ENCODE data around the gene IGLON5.
A peak's percentile ranks its signal among the peaks of the same experiment; 100 is the strongest.

The IGLON5 gene

DNA sequence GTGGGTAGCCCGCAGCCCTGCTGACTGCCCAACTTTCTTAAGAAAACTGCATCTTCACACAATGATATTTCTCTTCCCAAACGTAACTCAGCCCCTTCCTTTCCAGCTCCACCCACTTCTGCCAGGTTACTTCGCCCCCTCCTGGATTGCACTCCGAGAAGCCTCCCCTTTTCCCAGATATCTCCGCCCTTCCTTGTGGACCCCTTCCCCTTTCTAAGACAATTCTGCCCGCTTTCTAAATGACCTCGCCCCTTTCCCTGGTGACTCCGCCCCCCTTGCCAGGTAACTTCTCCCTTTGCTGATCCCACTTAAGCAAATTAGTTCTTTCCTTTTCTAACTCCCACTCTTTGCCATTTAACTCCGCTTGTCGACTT lies 27.9 kb downstream of the IGLON5 start:
- peaks cover 17% of the 10 kb centered on the region for H3K4me1 ChIP-seq (ENCODE audit: insufficient read depth, low read length)
- H3K9ac ChIP-seq (ENCODE audit: low read depth, low read length), result peak overlapping the region; percentile 68
- no peaks in the 10 kb centered on the region for H3K36me3 ChIP-seq (ENCODE audit: insufficient read depth, low read length)
- H3K9me3 ChIP-seq (ENCODE audit: control insufficient read depth, insufficient read depth, low read length), result no peaks in the 10 kb centered on the region

DNA sequence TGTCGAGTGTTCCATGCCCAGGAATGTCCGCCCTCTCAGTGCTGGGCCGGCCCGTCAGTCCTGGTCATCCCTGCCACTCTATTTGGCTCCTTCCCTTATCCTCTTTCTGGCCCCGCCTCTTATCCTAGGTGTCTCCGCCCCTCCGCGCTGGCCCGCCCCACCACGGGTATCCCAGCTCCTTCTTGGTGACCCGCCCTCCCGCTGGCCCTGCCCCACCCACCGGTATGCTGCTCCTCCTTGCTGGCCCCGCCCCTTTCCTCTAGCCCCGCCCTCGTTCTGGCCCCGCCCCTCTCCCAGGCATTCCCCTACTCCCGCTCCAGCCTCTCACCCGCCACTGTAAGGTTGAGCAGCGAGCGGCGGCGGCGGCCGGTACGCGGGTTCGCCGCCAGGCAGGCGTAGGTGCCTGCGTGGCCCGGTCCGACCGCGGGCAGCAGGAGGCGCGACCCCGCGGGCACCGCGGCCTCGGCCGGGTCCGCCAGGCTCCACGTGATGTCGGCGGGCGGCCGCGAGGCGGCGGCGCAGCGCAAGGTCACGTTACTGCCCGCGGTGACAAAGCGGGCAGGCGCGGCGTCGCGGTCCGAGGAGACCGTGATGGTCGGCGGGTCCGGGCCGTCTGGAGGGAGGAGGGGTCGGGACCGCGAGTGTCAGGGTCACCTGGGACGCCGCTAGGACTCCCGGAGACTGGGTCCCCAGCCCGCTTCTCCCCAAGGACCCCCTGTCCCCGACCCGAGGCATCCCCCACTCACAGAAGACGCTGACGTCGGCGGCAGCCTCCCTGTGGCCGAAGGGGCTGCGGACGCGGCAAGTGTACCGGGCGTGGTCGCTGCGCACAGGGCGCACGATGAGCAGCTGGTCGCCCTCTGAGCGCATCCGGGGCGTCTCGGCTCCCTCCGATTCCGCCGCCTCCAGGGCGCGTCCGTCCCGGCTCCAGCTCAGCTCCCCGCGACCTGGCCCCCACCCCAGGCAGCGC lies 28.5 kb downstream of the IGLON5 start:
- peaks cover 17% of the 10 kb centered on the region for H3K4me1 ChIP-seq (ENCODE audit: insufficient read depth, low read length)
- H3K36me3 ChIP-seq (ENCODE audit: insufficient read depth, low read length), result no peaks in the 10 kb centered on the region
- H3K9ac ChIP-seq (ENCODE audit: low read depth, low read length), result peak overlapping the region; percentile 68
- no peaks in the 10 kb centered on the region for H3K9me3 ChIP-seq (ENCODE audit: control insufficient read depth, insufficient read depth, low read length)

DNA sequence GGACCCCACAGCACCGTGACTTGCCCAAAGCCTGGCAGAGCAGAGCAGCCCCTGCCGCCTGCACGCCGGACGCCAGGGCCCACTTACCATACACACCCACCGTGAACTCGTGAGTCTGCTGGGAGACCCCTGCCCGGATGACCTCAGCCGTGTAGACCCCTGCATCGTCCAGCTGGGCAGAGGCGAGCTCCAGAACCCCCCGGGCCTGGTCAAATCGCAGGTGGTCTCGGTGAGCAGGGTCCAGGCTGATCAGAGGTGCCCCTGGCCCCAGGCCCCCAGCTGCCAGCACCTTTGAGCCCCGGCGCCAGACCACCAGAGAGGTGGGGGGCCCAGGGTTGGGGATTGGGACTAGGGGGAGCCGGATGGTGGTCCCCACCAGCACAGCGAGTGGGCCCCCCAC lies 29.6 kb downstream of the IGLON5 start:
- peaks cover 17% of the 10 kb centered on the region for H3K4me1 ChIP-seq (ENCODE audit: insufficient read depth, low read length)
- no peak overlapping the region for H3K9ac ChIP-seq (ENCODE audit: low read depth, low read length)
- H3K36me3 ChIP-seq (ENCODE audit: insufficient read depth, low read length), result no peaks in the 10 kb centered on the region
- H3K9me3 ChIP-seq (ENCODE audit: control insufficient read depth, insufficient read depth, low read length), result no peaks in the 10 kb centered on the region

DNA sequence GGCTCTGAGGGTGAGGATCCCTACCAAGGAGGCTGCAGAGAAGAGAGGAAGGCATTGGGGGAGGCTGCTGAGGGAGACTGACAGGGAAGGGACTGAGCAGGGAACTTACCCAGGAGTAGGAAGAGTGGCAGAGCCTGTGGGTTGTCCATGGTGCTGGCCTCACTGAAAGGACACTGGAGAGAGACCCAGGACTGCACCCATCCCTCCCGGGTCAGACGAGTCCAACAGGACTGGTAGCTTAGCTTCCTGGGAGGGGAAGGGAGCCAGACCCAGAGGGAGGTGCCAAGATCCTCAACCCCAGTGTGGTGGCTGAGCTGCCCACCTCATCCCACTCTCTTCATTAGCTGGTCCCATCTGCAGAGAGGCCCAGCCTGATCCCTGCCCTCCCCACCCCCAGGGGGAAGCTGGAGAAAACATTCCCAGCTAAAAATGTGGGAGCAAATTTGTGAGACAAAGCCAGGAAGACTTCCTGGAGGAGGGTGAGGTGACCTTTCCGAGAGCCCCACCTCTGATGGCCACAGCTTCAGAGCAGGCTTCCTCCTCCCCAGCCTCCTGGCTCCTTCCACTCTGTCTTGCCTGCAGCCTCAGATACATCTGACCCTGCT lies 30.6 kb downstream of the IGLON5 start, which contains the start of gene VSIG10L:
Gene VSIG10L (minus strand): TSS at position 164 of the 605 bp plus-strand sequence. CDS start 15 bp downstream, at position 149.
- Histone ChIP-seq H3K4me1 (ENCODE audit: insufficient read depth, low read length) (peaks cover 17% of the 10 kb centered on the region), H3K9me3 (ENCODE audit: control insufficient read depth, insufficient read depth, low read length) (no peaks in the 10 kb centered on the region), H3K36me3 (ENCODE audit: insufficient read depth, low read length) (no peaks in the 10 kb centered on the region), H3K9ac (ENCODE audit: low read depth, low read length) (no peak within 1 kb of the TSS)

DNA sequence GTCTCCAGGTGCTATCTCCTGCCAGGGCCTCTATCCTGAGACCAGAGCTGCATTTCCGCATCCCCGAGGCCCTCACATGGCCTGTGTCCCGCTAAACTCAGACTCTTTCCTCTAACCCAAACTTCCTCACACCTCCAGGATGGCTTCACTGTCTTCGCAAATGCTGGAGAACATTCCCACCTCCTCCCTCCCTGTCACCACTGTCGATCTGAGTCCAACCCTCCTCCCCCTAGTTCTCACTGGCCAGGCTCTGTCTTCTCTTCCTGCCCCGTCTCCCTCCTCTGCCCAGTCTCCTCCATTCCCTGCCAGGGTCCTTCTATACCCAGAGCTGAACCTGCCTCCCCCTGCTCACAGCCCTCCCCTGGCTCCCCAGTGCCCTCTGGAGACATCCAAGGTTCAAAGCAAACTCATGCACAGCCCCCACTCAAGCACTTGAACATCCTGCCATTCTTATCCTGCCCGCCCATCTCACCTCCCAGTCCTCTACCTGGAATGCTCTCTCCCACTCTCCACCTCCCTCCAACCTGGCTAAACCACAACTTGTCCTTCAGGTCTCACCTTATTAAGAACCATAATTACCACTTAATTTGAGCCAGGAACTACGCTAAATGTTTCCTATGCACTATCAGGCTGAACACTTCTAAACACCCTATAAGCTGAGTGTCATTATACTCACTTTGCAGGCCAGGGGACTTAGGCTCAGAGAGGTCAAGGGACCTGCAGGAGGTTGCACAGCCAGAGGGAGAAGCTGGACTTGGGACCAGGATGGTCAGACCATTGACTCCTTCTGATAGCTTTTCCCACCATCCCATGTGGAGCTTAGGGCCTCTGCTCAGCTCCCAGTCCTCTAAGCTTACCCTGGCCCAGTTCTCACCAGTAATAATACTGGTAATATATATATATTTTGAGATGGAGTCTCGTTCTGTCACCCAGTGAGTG lies 31.5 kb downstream of the IGLON5 start:
- Histone ChIP-seq H3K4me1 (ENCODE audit: insufficient read depth, low read length) (peaks cover 17% of the 10 kb centered on the region), H3K9ac (ENCODE audit: low read depth, low read length) (no peak overlapping the region), H3K36me3 (ENCODE audit: insufficient read depth, low read length) (no peaks in the 10 kb centered on the region), H3K9me3 (ENCODE audit: control insufficient read depth, insufficient read depth, low read length) (no peaks in the 10 kb centered on the region)

DNA sequence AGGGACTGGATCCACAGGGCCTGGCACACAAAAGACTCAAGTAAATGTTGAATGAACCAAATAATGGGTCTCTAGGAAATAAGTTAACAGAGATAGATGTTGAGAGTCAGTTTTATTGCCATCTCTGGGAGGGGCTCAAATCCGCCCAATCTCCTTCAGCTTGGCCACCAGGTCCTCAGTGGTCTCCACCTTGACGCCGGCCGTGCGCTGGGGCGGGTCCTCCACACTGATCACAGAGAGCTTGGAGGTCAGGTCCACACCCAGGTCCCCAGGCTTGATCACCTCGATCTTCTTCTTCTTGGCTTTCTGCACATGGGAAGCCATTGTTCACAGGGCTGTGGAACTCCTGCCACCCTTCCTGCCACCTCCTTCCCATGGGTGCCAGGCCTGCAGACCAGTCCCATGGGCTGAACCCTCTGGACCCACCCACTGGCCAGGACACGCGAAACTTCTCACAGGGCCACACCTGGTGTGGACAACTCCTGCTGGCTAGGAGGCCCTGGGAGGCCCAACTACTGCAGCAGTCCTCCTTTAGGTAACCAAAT lies 33.7 kb downstream of the IGLON5 start:
- no peaks in the 10 kb centered on the region for H3K9me3 ChIP-seq (ENCODE audit: control insufficient read depth, insufficient read depth, low read length)
- H3K4me1 ChIP-seq (ENCODE audit: insufficient read depth, low read length), result peaks cover 13% of the 10 kb centered on the region
- H3K36me3 ChIP-seq (ENCODE audit: insufficient read depth, low read length), result peaks cover 3% of the 10 kb centered on the region
- H3K9ac ChIP-seq (ENCODE audit: low read depth, low read length), result no peak overlapping the region

DNA sequence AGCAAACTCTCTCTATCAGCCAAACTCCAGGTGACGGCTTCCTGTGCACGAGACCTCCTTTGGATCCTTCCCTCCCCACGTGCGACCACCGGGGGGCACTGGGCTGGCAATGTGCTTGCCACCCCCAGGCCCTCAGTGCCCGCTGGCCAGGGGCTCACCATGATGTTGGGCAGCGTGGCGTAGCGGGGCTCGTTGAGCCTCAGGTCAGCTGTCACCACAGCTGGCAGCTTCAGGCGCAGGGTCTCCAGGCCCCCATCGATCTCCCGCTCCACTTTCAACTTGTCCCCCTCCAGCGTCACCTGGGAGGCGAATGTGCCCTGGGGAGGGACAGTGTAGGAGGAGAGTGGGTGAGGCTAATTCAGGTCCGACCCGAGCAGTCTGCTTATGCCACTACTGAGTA lies 35.3 kb downstream of the IGLON5 start:
- Histone ChIP-seq H3K9me3 (ENCODE audit: control insufficient read depth, insufficient read depth, low read length) (no peaks in the 10 kb centered on the region), H3K4me1 (ENCODE audit: insufficient read depth, low read length) (peaks cover 10% of the 10 kb centered on the region), H3K36me3 (ENCODE audit: insufficient read depth, low read length) (peaks cover 6% of the 10 kb centered on the region), H3K9ac (ENCODE audit: low read depth, low read length) (no peak overlapping the region)

DNA sequence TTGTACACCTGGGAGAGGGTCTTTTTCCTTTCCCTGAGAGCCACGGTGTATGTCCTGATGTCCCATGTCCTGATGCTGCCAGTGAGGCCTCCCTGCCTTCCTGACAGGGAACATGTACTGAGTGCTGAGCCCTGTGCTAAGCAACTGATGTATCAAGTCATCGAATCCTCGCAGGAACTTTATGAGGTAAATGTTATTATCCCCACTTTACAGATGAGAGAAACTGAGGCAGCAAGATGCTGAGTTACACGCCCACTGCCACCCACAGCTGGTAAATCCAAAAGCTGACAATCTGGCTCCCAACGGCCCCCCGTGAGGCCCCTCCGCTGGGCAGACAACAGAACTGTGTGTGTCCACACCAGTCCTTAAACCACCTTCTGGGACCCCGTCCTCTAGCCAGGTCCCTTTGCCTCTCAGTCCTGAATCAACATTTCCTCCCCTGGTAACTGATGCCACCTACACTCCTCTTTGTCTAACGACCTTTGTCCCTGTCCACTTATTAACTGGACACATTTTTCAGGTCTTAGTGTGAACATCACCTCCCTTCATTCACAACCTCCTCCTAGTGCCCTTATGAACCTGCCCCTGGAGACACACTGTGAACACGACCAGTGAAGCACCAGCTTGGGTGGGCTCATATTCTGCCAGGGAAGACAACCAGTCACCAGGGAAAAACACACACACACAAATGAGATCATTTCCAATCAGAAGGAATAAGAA lies 35.9 kb downstream of the IGLON5 start:
- Histone ChIP-seq H3K9ac (ENCODE audit: low read depth, low read length) (no peak overlapping the region), H3K9me3 (ENCODE audit: control insufficient read depth, insufficient read depth, low read length) (no peaks in the 10 kb centered on the region), H3K36me3 (ENCODE audit: insufficient read depth, low read length) (peaks cover 6% of the 10 kb centered on the region), H3K4me1 (ENCODE audit: insufficient read depth, low read length) (peaks cover 4% of the 10 kb centered on the region; the same call in 1 of the 2 replicates)

DNA sequence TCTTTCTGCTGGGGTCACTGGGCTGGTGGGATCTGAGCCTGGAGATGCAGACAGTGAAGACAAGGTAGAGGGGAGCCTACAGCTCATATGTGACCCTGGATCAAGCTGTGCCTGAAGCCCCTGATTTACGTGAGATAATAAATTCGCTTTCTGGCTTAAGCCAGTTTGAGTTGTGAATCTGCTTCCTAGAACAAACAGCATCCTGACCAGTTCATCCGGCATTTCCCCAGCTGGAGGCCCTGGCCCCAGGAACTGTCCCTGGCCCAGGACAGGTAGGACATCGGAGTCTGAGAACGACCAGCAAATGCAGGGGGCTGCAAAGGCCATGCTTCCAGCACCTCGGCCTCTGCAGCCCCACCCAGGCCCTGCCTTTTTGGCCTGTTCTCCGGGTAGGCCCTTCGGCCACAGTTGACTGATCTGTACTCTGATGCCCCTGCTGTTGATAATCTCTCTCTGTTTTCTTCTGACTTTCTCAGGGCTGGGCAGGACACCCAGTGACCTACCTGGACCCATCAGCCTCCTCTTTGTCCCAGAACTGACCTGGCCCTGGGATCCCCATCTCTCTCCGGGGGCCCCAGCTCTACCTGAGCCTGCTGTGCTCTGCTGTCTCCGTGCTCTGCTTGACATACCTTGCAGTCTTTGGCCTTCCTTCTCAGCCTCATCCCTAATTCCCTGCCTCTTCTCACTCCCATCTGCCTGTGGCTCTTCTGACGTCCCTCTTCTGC lies 40.0 kb downstream of the IGLON5 start:
- peaks cover 6% of the 10 kb centered on the region for H3K36me3 ChIP-seq (ENCODE audit: insufficient read depth, low read length)
- H3K9me3 ChIP-seq (ENCODE audit: control insufficient read depth, insufficient read depth, low read length), result no peaks in the 10 kb centered on the region
- no peak overlapping the region for H3K9ac ChIP-seq (ENCODE audit: low read depth, low read length)
- H3K4me1 ChIP-seq (ENCODE audit: insufficient read depth, low read length), result peaks cover 9% of the 10 kb centered on the region; the same call in 1 of the 2 replicates

DNA sequence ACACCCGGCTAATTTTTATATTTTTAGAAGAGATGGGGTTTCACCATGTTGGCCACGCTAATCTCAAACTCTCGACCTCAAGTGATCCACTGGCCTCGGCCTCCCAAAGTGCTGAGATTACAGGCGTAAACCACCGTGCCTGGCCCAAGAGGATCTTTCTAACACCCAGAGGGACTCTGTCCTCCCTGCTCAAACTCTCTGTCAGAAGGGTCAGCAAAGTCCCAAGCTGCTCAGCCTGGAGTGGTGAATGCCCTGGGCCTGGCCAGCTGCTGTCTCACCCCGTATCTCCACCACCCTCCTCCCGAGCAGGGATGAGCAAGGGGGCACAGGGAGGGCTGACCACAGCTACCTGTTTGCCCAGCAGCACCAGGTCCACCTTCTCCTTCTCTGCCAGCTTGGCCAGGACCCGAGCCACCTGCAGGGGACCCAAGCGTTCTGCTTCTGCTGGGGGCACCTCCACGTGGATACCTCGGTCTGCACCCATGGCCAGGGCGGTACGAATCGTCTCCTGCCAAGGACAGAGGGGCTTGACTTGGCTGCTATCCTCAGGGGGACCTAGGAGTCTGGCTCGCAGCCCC lies 41.4 kb downstream of the IGLON5 start:
- no peaks in the 10 kb centered on the region for H3K9me3 ChIP-seq (ENCODE audit: control insufficient read depth, insufficient read depth, low read length)
- peaks cover 6% of the 10 kb centered on the region for H3K36me3 ChIP-seq (ENCODE audit: insufficient read depth, low read length)
- H3K9ac ChIP-seq (ENCODE audit: low read depth, low read length), result no peak overlapping the region
- H3K4me1 ChIP-seq (ENCODE audit: insufficient read depth, low read length), result peaks cover 9% of the 10 kb centered on the region; the same call in 1 of the 2 replicates

DNA sequence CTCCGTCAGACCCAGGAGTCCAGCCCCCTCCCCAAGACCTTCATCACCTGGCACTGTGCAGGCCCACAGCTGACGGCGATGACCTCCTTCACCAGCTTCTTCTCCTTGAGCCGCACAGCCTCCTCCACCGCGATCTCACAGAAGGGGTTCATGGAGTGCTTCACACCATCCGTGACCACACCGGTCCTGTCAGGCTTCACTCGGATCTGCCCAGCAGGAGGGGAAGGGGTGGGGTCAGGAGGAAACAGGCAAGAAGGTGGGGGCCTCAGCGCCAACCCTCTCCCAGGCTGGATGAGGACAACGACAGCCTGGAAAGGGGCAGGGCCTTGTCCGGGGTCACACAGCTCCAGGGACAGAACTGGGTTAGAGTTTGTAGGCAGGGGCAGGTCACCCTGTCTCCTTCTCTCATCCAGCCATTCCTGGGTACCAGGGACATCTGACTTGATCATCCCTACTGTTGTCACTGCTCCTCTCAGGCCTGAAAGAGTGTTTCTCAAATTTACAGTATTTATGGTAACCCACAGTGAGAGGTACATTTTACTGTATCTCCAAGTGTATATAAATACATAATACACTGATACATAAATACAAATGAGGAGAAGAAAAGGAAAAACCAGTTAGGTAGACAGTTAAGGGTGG lies 42.8 kb downstream of the IGLON5 start:
- Histone ChIP-seq H3K36me3 (ENCODE audit: insufficient read depth, low read length) (peaks cover 6% of the 10 kb centered on the region), H3K9me3 (ENCODE audit: control insufficient read depth, insufficient read depth, low read length) (no peaks in the 10 kb centered on the region), H3K9ac (ENCODE audit: low read depth, low read length) (no peak overlapping the region; the same call in 1 of the 2 replicates), H3K4me1 (ENCODE audit: insufficient read depth, low read length) (peaks cover 9% of the 10 kb centered on the region; the same call in 1 of the 2 replicates)

DNA sequence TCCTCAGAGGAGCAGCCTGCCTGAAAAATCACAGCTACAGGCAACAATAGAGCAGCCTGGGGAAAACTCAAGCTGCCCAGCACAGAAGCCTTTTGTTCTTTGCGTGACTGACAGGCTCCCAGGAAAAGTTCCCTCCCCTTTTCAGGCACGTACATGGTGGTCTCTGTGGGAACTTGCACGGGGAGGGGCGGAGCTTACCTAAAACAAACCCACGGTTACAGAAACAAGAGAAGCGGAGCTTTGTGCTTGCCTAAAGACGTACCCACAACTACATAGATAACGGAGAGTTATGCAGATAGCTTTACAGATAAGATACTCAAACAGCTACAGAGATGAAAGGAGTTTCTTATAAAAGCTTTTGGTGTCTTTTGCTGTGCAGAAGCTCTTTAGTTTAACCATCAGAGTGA lies 43.3 kb downstream of the IGLON5 start:
- Histone ChIP-seq H3K4me1 (ENCODE audit: insufficient read depth, low read length) (peaks cover 9% of the 10 kb centered on the region; the same call in 1 of the 2 replicates), H3K36me3 (ENCODE audit: insufficient read depth, low read length) (peaks cover 6% of the 10 kb centered on the region), H3K9ac (ENCODE audit: low read depth, low read length) (no peak overlapping the region; the same call in 1 of the 2 replicates), H3K9me3 (ENCODE audit: control insufficient read depth, insufficient read depth, low read length) (no peaks in the 10 kb centered on the region)
